GM21723 (cell line): ENCODE results near the gene CEP104.

ENCODE experiments used
- ATAC-seq: cut with Tn5 transposase; IDR thresholded peaks from one replicate; pipeline ENCODE4 v1.9.1; 2021; ENCODE audit warnings: mild to moderate bottlenecking, moderate library complexity; ENCODE audit not compliant: unreplicated experiment

Gene CEP104

DNA sequence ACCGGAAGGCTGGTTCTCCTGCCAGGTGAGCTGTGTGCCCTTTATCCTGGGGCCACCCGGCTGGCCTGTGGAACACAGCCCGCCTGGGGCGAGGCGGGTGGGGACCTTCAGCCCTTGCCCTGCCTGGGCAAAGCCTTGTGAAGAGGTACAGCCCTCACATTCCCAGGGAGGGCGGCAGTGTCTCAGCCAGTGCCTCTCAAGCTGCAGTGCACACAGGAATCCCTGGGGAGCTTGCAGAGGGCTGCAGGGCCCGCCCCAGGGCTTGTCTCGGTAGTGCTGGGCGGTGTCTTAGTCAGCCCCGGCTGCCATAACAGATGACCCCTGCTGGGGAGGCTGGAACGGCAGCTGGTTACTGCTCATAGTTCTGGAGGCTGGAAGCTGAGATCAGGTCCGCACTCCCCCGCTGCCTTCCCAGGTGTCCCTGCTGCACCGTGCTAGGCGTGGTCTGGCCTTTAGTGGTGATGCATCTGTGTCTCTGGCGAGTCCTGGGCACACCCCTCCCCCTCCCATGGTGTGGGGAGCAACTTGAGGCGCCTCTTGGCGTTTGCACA lies 12.8 kb upstream of the CEP104 start:
- ATAC-seq: no peak

DNA sequence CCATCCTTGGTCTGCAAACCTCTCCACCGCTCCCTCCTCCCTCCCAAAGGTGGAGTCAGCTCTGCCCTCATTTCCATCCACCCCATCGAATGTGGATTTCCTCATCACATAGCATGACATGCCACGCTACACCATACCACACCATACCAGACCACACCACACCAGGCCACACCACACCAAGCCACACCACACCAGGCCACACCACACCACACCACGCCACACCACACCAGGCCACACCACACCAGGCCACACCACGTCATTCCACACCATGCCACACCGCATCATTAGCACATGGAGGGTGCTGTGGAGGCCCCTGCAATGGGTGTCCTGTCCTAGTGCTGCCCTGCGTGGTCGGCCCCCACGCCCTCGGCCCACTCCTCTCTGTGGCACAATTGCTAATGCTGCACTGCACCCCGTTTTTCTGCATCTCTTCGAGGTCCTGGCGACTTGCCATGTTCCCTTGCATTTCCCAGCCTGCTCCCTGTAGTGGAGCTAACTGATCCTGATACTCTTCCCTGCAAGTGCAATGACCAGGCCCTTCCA lies 11.5 kb upstream of the CEP104 start:
- ATAC-seq: no peak

DNA sequence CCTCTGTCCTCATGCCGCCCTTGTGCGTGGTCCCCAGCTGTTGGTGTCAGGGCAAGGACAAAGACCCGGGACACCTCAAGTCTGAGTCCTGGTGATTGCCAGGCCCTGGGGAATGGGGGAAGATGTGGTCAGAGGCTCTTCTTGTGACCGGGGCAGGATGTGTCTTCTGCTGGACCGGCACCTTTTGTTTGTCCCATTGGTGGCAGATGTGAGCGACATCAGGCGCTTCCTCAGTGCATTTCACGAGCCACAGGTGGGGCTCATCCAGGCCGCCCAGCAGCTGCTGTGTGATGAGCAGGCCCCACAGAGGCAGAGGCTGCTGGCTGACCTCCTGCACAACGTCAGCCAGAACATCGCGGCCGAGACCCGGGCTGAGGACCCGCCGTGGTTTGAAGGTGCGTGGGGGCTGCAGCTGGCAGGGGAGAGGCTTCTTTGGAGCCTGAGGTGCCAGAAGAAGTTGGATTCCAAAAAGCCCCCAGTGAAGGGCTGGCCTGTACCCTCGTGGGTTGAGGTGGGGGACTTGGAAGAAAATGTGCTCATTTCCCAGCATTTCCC lies 8.7 kb upstream of the CEP104 start:
- ATAC-seq: no peak

DNA sequence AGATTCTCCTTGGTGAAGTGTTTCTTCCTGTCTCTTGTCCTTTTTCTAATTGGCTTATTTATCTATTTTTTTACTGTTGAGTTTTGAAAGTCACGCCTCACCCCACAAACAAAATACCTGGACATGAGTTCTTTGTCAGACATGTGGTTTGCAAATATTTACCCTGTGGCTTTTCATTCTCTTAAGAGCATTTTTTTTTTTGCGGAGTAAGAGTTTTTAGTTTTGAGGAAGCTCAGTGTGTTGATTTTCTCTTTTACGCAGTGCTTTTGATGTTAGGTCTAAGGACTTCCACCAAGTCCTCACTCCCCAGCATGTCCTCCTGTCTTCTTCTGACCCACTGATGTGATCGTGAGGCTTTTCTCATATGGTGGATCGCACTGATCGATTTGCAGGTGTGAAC lies 7.9 kb upstream of the CEP104 start:
- ATAC-seq: no peak

DNA sequence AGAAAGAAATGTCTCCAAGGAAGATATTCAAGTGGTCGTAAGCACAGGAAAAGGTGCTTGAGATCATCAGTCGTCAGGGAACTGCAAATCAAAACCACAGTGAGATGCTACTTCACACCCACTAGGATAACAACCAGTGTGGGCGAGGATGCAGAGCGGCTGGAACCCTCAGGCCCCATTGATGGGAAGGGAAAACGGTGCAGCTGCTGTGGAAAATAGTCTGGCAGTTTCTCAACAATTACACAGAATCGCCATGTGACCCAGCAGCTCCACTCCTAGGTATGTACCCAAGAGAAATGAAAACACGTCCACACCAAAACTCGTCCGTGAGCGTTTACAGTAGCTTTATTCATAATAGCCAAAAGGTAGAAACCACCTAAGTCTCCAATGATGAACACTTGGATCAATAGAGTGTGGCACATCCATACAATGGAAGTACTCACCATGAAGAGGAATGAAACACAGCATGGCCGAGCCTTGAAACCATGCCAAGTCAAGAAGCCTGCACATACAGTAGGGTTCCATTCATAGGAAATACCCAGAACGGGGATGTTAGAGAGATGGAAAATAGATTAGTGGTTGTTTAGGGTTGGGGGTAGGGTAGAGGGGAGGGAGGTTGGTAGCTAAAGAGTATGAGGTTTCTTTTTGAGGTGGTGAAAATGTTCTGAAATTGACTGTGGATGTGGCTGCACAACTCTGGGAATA lies 6.4 kb upstream of the CEP104 start:
- no peak for ATAC-seq

DNA sequence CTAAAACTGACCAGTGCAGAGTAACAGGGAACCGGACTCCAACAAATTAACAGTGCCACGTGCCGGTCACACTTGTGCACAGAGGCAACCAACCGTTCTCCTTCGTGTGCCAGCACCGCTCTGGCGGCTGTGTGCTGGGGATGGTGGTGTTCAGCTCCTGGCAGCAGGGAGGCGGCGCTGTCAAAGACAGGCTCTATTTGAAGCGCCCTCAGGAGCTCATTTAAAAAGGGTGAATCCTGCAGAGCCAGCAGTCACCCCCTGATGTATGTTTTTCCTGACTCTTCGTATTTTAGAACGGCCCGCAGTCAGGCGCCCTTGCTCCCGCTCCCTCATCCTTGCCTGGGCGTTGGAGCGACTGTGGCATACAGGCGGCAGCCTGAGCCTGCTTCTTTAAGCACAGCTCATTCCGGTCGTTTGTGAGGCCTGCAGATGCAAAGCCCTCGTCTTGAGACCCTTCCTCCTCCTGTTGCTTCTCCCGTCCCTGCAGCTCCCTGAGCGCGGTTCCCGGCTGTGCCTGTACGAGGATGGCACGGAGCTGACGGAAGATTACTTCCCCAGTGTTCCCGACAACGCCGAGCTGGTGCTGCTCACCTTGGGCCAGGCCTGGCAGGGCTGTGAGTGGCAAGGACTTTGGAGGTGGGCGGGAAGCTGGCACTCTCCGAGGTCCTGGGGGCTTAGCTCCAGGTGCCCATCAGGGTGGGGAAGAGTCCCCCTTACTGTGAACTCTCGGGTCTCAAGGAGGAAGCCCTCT lies 1.4 kb upstream of the CEP104 start:
- no peak for ATAC-seq

DNA sequence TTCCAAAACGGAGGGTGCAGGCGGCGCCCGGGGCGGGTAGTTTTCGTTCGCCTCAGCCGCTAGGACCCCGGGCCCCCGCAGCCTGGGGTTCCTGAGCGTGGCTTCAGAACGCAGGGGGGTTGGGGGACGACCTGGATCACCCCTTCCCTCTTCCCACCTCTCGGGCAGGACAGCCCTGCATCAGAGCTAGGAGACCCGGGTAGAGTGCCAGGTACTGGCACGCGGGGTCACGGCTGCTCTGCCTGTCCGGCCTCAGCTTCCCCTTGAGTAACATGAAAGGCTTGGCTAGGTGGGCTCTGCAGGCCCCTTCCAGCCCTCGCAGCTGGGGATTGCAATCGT lies 749 bp upstream of the CEP104 start:
- no peak for ATAC-seq

DNA sequence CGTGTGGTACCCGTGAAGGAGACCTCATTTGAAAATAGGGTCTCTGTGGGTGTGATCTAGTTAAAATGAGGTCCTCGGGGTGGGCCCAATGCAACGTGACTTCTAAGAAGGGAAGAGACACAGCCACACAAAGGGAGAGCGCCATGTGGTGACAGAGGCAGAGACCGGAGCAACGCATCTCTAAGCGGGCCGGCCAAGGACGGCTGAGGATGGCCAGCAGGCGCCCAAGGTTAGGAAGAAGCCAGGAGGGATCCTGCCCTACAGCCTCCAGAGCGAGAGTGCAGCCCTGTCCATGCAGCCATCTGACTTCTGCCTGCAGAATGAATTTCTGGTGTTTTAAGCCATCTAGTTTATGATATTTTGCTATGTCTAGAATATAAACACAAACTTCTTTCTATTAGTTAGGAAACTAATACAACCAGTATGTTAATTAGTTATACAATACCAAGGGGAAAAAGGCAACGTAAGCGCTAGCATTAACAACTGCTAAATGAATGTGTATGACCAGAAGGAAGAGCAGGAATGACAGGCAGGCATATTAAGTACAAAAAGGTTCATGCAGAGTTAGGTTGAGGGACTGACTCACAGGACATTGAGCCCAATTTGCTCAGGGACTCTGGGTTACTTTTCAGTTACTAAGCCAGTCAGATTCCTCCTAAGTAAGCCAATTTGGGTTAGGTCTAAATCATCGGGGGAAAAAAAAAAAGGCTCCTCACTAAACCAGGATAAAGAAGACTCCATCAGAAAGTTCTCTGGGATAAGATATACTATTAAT lies 4.1 kb downstream of the CEP104 start:
- no peak for ATAC-seq

DNA sequence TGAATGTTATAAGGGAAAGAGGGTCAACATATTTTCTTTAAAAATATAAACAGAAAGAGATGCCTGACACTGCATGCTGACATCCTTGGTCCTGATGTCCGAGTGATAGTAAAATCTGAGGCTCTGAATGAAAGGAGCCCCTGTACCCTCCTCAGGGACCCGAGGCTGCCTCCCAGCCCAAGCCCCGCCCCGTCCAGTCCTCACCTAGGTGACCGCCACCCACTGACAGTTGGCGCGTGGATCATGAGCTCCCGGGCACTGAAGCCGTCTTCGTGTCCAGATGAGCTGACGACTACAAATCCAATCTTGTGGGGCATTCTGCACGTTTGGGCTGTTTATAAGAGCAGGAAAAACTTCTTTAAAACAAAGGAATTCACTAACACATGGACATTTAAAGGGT lies 4.9 kb downstream of the CEP104 start:
- no peak for ATAC-seq

DNA sequence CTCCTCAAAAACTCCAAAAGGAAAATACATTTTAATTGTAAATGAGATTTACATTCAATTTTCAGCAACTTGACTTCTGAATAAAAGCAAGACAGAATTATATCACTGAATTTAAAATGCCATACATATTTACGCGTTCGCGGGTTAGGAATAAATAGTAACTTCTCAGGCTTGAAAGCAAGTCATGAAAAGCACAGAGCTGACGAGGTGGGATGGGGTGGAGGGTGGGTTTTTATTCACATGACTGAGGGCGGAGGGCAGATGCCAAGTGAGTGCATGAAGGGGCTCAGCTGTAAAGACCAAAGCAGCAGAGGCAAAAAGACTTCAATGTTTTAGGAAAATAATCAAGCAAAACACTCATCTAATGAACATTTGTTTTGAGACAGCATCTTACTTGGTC lies 5.7 kb downstream of the CEP104 start:
- ATAC-seq: no peak

DNA sequence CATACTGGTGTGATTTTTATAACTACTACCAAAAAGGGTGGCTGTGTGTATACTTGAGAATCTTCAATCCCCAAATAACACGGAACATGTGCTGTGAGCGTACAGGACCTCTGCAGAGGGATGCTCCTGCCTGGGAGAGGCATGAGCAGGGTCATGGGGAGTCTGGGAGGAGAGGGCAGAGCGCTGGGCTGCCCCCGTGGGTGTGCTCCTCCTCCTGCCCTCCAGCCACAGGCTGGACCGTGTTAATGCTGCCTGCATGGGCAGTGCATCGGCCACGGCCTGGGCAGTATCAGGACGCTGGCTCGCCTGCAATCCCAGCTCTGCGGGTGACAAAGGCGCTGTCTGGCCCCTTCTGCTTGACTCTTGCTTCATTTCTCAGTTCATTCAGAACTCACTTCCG lies 6.2 kb downstream of the CEP104 start:
- no peak for ATAC-seq

DNA sequence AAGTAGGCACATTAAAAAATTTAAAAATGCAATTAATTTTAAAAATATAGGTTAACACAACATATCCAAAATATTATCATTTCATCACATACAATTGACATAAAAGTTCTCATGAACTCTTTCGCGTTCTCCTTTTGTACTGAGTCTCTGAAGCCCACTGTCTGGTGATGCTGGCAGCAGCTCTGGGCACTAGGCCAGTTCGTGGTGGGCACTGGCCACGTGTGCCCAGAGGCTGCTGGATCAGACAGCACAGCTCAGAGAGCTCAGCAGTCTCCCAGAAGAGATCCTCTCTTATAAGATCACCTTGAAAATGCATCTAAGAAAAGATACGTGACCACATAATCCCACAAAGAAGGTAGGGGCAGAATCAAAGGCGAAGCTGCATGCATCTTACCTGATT lies 9.9 kb downstream of the CEP104 start:
- no peak for ATAC-seq

DNA sequence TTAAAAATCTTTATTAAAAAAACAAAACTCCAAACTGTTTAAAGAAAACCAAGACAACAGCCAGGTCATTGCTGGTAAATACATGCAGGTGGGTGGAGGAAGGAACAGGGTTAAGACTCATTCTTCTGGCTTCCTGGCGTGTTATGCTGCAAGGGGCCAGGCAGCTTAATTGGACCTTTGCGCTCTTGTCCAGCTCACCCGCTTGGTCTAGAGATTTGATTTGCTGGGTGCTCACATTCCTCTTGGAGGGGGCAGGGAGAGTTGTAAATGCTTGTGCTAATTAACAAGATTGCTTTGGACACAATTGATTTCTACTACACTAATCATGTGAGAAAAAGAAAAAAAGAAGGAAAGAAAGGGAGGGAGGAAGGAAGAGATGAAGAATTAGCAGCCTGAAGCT lies 10.5 kb downstream of the CEP104 start:
- no peak for ATAC-seq

DNA sequence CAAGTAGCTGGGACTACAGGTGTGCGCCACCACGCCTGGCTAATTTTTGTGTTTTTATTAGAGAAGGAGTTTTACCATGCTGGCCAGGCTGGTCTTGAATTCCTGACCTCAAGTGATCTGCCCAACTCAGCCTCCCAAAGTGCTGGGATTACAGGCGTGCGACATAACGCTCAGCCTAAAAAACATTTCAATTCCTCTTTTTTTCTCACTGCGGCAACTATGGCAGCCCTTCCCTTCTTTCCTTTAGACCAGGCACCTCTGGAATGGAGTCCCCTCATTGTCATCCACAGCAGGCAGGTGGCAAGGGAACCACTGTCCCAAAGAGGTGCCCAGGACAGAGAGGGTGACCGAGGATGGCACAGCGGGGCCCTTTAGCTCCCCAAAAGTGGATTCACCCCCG lies 14.1 kb downstream of the CEP104 start:
- ATAC-seq: no peak

DNA sequence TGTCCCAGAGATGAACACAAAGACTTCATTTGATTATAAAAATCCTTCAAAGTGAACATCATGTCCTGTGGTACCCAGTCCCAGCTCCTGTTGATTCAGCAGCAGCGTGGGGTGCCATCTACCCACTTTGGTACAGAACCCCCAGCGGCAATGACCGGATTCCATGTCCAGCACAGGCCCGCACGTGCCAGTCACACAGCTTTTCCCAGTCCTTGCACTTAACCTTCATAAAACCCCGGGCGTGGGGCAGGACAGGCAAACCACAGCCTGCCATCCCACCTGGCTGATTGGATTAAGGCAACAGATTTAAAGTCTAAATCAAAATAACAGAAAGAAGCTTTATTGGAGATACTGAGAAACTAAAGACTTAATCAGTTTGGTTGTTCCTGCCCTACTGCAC lies 15.5 kb downstream of the CEP104 start:
- no peak for ATAC-seq

DNA sequence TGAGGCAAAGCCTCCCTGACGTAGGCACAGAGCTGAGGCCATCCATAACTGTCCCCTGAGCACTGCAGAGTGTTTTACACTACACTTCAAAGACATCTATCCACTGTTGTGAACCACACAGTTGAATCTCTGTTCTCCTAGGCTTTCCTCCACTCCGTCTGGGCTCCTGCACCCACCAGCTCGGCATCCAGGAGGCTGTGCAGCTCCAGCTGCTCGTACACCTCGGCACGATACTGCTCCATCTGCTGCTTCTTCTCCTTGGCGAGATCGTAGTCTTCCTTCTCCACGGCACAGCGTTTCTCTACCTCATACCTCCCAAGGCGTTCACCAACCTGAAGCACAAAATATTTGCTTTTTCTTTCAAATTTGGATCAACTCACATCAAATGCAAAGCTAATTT lies 18.2 kb downstream of the CEP104 start:
- ATAC-seq: no peak

DNA sequence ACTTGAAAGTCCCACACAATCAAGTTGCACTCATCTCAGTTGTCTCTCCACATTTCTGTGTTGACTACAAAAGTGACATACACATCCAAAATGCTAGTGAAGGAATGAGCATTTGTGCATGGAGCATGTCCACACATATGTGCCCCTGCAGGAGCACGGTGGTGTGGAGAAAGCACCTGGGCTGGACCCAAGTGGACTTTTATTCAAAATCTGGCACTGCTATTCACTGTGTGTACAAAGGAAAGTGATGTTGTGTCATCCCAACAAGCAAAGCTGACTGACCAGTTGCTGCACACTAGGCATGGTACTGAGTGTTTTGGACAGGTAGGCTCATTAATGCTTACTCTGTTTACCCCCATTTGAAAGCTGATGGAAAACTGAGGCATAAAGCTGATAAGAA lies 19.3 kb downstream of the CEP104 start:
- no peak for ATAC-seq

DNA sequence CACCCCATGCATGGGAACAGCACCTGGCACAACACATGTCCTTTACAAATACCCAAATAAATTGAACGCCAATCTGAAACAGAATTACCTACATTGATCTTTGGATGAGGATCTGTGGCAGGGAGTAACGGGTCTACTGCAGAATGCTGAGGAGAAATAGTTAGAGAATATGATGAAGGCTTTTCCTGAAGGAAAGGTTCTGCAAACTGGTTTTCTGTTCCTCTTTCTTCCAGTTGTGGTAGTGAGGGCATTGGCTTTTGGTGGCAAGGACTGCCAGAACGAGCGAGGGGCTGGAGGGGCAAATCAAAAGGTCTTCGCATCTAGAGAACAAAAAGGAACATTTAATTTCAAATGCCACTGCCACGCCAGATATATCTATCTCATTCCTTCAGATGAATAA lies 19.8 kb downstream of the CEP104 start:
- ATAC-seq: no peak

DNA sequence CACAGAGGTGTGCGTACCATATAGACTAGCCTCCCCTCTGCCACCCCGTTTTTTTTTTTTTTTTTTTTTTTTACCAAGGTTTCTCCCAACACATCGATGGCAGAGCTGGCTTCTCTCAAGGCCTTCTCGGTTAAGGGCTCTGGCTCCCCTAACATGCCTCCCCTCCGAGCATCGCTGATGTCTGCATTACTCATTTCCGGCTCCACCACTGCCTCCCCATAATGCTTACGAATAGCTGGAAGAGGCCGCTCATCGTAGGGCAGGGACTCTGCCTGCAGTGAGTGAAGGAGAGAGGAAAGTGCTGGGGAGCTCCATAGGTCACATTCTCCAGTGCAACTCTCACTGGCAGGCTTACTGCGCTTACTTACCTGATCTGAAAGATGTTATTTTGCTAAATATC lies 20.6 kb downstream of the CEP104 start:
- ATAC-seq: no peak

DNA sequence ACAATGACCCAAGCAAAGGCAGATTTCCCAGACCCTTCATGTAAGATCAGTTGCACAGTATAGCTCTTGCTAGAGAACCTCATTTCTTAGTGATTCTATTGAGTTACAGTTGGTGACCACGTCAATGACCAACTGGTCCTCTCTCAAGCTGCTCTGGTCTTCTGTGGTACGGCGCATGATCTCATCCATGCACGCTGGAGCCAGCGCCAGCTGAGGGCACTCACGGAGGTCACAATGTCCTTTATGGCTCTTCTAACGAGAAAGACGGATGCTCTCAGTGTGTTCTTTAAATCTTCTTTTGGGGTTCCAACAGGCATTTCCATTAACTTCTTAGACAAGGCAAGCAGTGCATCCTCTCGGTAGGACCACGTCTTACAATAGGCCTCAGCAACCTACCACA lies 22.3 kb downstream of the CEP104 start:
- ATAC-seq: no peak

DNA sequence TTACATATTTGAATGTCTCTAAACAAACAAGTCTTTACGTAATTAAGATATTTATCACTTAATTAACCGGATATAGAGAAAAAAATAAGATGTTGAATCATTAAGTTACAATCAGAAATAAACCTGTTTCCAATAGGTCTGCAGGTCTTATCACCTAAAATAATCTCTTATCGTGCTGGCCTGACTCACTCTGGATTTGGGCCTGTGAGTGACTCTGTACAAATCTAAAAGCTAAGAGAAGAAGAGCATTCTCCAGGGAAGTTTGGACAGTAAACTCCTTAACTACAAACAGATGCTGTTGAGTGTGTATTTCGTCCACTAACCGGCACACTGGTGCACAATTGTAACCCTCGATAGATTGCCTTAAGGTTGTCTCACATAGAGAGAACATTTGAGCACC lies 25.3 kb downstream of the CEP104 start:
- ATAC-seq: no peak
